ENCODE results near the gene MTMR3.

The MTMR3 gene

GRCh38 chr22:30005213-30005857, 122.4 kb downstream of the MTMR3 start:
- TF ChIP-seq CTCF (IDR thresholded peaks at IDR 0.05; ENCODE audit: low read depth, low read length, missing control alignments): peak; percentile 94
- DNase-seq (ENCODE audit: low read depth): peak; percentile 13
- H3K4me3 ChIP-seq (ENCODE audit: low read depth, low read length): no peak overlapping the region

- no peak overlapping the region for H3K4me3 ChIP-seq (ENCODE audit: low read depth, low read length)
- TF ChIP-seq CTCF (IDR thresholded peaks at IDR 0.05; ENCODE audit: low read depth, low read length, missing control alignments): no peak
- DNase-seq (ENCODE audit: low read depth): no peak
Measured at GRCh38 chr22:30007361-30007760, 124.4 kb downstream of the MTMR3 start.

GRCh38 chr22:30008401-30008800, 125.4 kb downstream of the MTMR3 start:
- TF ChIP-seq CTCF (IDR thresholded peaks at IDR 0.05; ENCODE audit: low read depth, low read length, missing control alignments): no peak
- no peak for DNase-seq (ENCODE audit: low read depth)
- H3K4me3 ChIP-seq (ENCODE audit: low read depth, low read length): no peak overlapping the region

- no peak for DNase-seq (ENCODE audit: low read depth)
- no peak overlapping the region for H3K4me3 ChIP-seq (ENCODE audit: low read depth, low read length)
- no peak for TF ChIP-seq CTCF (IDR thresholded peaks at IDR 0.05; ENCODE audit: low read depth, low read length, missing control alignments)
Measured at GRCh38 chr22:30009478-30009877, 126.5 kb downstream of the MTMR3 start.

- H3K4me3 ChIP-seq (ENCODE audit: low read depth, low read length): no peak overlapping the region
- no peak for TF ChIP-seq CTCF (IDR thresholded peaks at IDR 0.05; ENCODE audit: low read depth, low read length, missing control alignments)
Measured at GRCh38 chr22:30010789-30011405, 127.9 kb downstream of the MTMR3 start.

GRCh38 chr22:30013201-30013600, 130.2 kb downstream of the MTMR3 start:
- no peak for TF ChIP-seq CTCF (IDR thresholded peaks at IDR 0.05; ENCODE audit: low read depth, low read length, missing control alignments)
- H3K4me3 ChIP-seq (ENCODE audit: low read depth, low read length): no peak overlapping the region
- no peak for DNase-seq (ENCODE audit: low read depth)

More at GRCh38 chr22:30010789-30011405, 127.9 kb downstream of the MTMR3 start:
- DNase-seq (ENCODE audit: low read depth): no peak

- no peak for TF ChIP-seq CTCF (IDR thresholded peaks at IDR 0.05; ENCODE audit: low read depth, low read length, missing control alignments)
- no peak for DNase-seq (ENCODE audit: low read depth)
- H3K4me3 ChIP-seq (ENCODE audit: low read depth, low read length): no peak overlapping the region
Measured at GRCh38 chr22:30014244-30014643, 131.3 kb downstream of the MTMR3 start.

All from GM12864 (cell line).